ENCODE data around the gene USP10.

USP10 gene

GRCh38 chr16:84675884-84676283 lies 23.9 kb upstream of the USP10 start:
- H3K9ac ChIP-seq (ENCODE audit: low read length), result no peak overlapping the region
- H3K27me3 ChIP-seq (ENCODE audit: control insufficient read depth, insufficient read depth, low read length), result peaks cover 7% of the 10 kb centered on the region
- no peaks in the 10 kb centered on the region for H3K9me3 ChIP-seq (ENCODE audit: control insufficient read depth, low read length)
- no peaks in the 10 kb centered on the region for H3K36me3 ChIP-seq (ENCODE audit: control insufficient read depth, insufficient read depth, low read length)
- no peak overlapping the region for H3K4me3 ChIP-seq (ENCODE audit: low read length)
- no peaks in the 10 kb centered on the region for H3K4me1 ChIP-seq (ENCODE audit: control insufficient read depth, insufficient read depth, low read length)

GRCh38 chr16:84677017-84677803 lies 22.6 kb upstream of the USP10 start:
- no peak overlapping the region for H3K4me3 ChIP-seq (ENCODE audit: low read length)
- no peak overlapping the region for H3K9ac ChIP-seq (ENCODE audit: low read length)
- H3K27me3 ChIP-seq (ENCODE audit: control insufficient read depth, insufficient read depth, low read length), result peaks cover 7% of the 10 kb centered on the region
- H3K9me3 ChIP-seq (ENCODE audit: control insufficient read depth, low read length), result no peaks in the 10 kb centered on the region
- no peaks in the 10 kb centered on the region for H3K4me1 ChIP-seq (ENCODE audit: control insufficient read depth, insufficient read depth, low read length)
- no peaks in the 10 kb centered on the region for H3K36me3 ChIP-seq (ENCODE audit: control insufficient read depth, insufficient read depth, low read length)

- Histone ChIP-seq H3K4me3 (ENCODE audit: low read length) (no peak overlapping the region), H3K9ac (ENCODE audit: low read length) (no peak overlapping the region), H3K27me3 (ENCODE audit: control insufficient read depth, insufficient read depth, low read length) (peaks cover 7% of the 10 kb centered on the region), H3K36me3 (ENCODE audit: control insufficient read depth, insufficient read depth, low read length) (no peaks in the 10 kb centered on the region), H3K4me1 (ENCODE audit: control insufficient read depth, insufficient read depth, low read length) (no peaks in the 10 kb centered on the region), H3K9me3 (ENCODE audit: control insufficient read depth, low read length) (no peaks in the 10 kb centered on the region)
These were observed 22.0 kb upstream of the USP10 start for GRCh38 chr16:84677849-84678248.

- no peaks in the 10 kb centered on the region for H3K9me3 ChIP-seq (ENCODE audit: control insufficient read depth, low read length)
- no peak overlapping the region for H3K9ac ChIP-seq (ENCODE audit: low read length)
- no peak overlapping the region for H3K4me3 ChIP-seq (ENCODE audit: low read length)
- H3K36me3 ChIP-seq (ENCODE audit: control insufficient read depth, insufficient read depth, low read length), result no peaks in the 10 kb centered on the region
- H3K27me3 ChIP-seq (ENCODE audit: control insufficient read depth, insufficient read depth, low read length), result peaks cover 7% of the 10 kb centered on the region
- no peaks in the 10 kb centered on the region for H3K4me1 ChIP-seq (ENCODE audit: control insufficient read depth, insufficient read depth, low read length)
These were observed 21.3 kb upstream of the USP10 start for GRCh38 chr16:84678541-84678940.

- Histone ChIP-seq H3K4me3 (ENCODE audit: low read length) (no peak overlapping the region), H3K4me1 (ENCODE audit: control insufficient read depth, insufficient read depth, low read length) (no peaks in the 10 kb centered on the region), H3K36me3 (ENCODE audit: control insufficient read depth, insufficient read depth, low read length) (no peaks in the 10 kb centered on the region), H3K9ac (ENCODE audit: low read length) (no peak overlapping the region), H3K27me3 (ENCODE audit: control insufficient read depth, insufficient read depth, low read length) (peaks cover 7% of the 10 kb centered on the region), H3K9me3 (ENCODE audit: control insufficient read depth, low read length) (no peaks in the 10 kb centered on the region)
These were observed 19.5 kb upstream of the USP10 start for GRCh38 chr16:84680165-84680842.

- Histone ChIP-seq H3K9me3 (ENCODE audit: control insufficient read depth, low read length) (no peaks in the 10 kb centered on the region), H3K4me3 (ENCODE audit: low read length) (no peak overlapping the region), H3K9ac (ENCODE audit: low read length) (no peak overlapping the region), H3K36me3 (ENCODE audit: control insufficient read depth, insufficient read depth, low read length) (no peaks in the 10 kb centered on the region), H3K4me1 (ENCODE audit: control insufficient read depth, insufficient read depth, low read length) (no peaks in the 10 kb centered on the region), H3K27me3 (ENCODE audit: control insufficient read depth, insufficient read depth, low read length) (peaks cover 7% of the 10 kb centered on the region)
These were observed 18.8 kb upstream of the USP10 start for GRCh38 chr16:84680843-84681629.

- Histone ChIP-seq H3K4me3 (ENCODE audit: low read length) (no peak overlapping the region), H3K36me3 (ENCODE audit: control insufficient read depth, insufficient read depth, low read length) (no peaks in the 10 kb centered on the region), H3K27me3 (ENCODE audit: control insufficient read depth, insufficient read depth, low read length) (no peaks in the 10 kb centered on the region), H3K9me3 (ENCODE audit: control insufficient read depth, low read length) (no peaks in the 10 kb centered on the region), H3K4me1 (ENCODE audit: control insufficient read depth, insufficient read depth, low read length) (no peaks in the 10 kb centered on the region), H3K9ac (ENCODE audit: low read length) (no peak overlapping the region)
These were observed 15.9 kb upstream of the USP10 start for GRCh38 chr16:84683691-84684591.

- Histone ChIP-seq H3K9ac (ENCODE audit: low read length) (no peak overlapping the region), H3K36me3 (ENCODE audit: control insufficient read depth, insufficient read depth, low read length) (no peaks in the 10 kb centered on the region), H3K27me3 (ENCODE audit: control insufficient read depth, insufficient read depth, low read length) (no peaks in the 10 kb centered on the region), H3K4me3 (ENCODE audit: low read length) (no peak overlapping the region), H3K4me1 (ENCODE audit: control insufficient read depth, insufficient read depth, low read length) (no peaks in the 10 kb centered on the region), H3K9me3 (ENCODE audit: control insufficient read depth, low read length) (no peaks in the 10 kb centered on the region)
These were observed 15.2 kb upstream of the USP10 start for GRCh38 chr16:84684592-84684965.

- H3K9me3 ChIP-seq (ENCODE audit: control insufficient read depth, low read length), result no peaks in the 10 kb centered on the region
- no peaks in the 10 kb centered on the region for H3K4me1 ChIP-seq (ENCODE audit: control insufficient read depth, insufficient read depth, low read length)
- no peaks in the 10 kb centered on the region for H3K36me3 ChIP-seq (ENCODE audit: control insufficient read depth, insufficient read depth, low read length)
- no peaks in the 10 kb centered on the region for H3K27me3 ChIP-seq (ENCODE audit: control insufficient read depth, insufficient read depth, low read length)
- no peak overlapping the region for H3K9ac ChIP-seq (ENCODE audit: low read length)
- no peak overlapping the region for H3K4me3 ChIP-seq (ENCODE audit: low read length)
These were observed 14.6 kb upstream of the USP10 start for GRCh38 chr16:84685210-84685609.

- Histone ChIP-seq H3K27me3 (ENCODE audit: control insufficient read depth, insufficient read depth, low read length) (no peaks in the 10 kb centered on the region), H3K4me3 (ENCODE audit: low read length) (no peak overlapping the region), H3K9ac (ENCODE audit: low read length) (no peak overlapping the region), H3K36me3 (ENCODE audit: control insufficient read depth, insufficient read depth, low read length) (no peaks in the 10 kb centered on the region), H3K4me1 (ENCODE audit: control insufficient read depth, insufficient read depth, low read length) (peaks cover 8% of the 10 kb centered on the region), H3K9me3 (ENCODE audit: control insufficient read depth, low read length) (no peaks in the 10 kb centered on the region)
These were observed 13.0 kb upstream of the USP10 start for GRCh38 chr16:84686707-84687298.

GRCh38 chr16:84687715-84688114 lies 12.1 kb upstream of the USP10 start:
- Histone ChIP-seq H3K4me3 (ENCODE audit: low read length) (no peak overlapping the region), H3K4me1 (ENCODE audit: control insufficient read depth, insufficient read depth, low read length) (peaks cover 8% of the 10 kb centered on the region), H3K36me3 (ENCODE audit: control insufficient read depth, insufficient read depth, low read length) (no peaks in the 10 kb centered on the region), H3K27me3 (ENCODE audit: control insufficient read depth, insufficient read depth, low read length) (no peaks in the 10 kb centered on the region), H3K9me3 (ENCODE audit: control insufficient read depth, low read length) (no peaks in the 10 kb centered on the region), H3K9ac (ENCODE audit: low read length) (no peak overlapping the region)

Data from mucosa of stomach (tissue), 1 donor.